ENCODE results near the gene NTHL1. TPM values are rescaled to one million over a fixed set of nuclear protein-coding genes. Genes with fewer than 3 reads are reported as not detected.

Gene NTHL1
- total RNA-seq, 1 donor from 2014 or later: 28.5 TPM

DNA sequence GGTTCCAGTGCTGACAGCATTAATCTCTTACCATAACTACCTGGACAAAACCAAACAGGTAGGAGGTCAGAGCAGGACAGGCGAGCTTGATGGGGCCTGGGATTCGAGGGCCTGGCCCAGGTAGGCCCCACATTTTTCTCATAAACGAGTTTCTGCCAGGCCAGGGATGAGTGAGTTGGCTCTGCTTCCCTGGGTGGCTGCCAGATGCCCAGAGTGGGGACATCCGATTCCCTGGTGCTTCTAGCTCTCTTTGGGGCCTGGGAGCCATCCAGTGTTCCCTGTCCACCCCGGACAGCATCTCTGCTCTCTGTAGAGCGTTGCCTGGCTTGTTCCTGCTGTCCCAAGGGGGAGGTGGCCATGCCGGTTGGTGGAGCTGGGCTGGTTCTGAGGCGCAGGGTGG is 25.3 kb upstream of the NTHL1 start:
- intact Hi-C loops (cut with DNase I): no loop called here
- Histone ChIP-seq H3K9me3 (no peaks in the 10 kb centered on the region), H3K27me3 (no peaks in the 10 kb centered on the region)

GRCh38 chr16:2071454-2072202 is 24.0 kb upstream of the NTHL1 start:
- Histone ChIP-seq H3K27me3 (no peaks in the 10 kb centered on the region), H3K9me3 (no peaks in the 10 kb centered on the region), H3K27ac (no peak overlapping the region), H3K4me1 (no peaks in the 10 kb centered on the region), H3K4me3 (no peak overlapping the region), H3K36me3 (peaks cover 0 to 68% of the 10 kb centered on the region in 2 donors)
- TF ChIP-seq, protein P1, sequence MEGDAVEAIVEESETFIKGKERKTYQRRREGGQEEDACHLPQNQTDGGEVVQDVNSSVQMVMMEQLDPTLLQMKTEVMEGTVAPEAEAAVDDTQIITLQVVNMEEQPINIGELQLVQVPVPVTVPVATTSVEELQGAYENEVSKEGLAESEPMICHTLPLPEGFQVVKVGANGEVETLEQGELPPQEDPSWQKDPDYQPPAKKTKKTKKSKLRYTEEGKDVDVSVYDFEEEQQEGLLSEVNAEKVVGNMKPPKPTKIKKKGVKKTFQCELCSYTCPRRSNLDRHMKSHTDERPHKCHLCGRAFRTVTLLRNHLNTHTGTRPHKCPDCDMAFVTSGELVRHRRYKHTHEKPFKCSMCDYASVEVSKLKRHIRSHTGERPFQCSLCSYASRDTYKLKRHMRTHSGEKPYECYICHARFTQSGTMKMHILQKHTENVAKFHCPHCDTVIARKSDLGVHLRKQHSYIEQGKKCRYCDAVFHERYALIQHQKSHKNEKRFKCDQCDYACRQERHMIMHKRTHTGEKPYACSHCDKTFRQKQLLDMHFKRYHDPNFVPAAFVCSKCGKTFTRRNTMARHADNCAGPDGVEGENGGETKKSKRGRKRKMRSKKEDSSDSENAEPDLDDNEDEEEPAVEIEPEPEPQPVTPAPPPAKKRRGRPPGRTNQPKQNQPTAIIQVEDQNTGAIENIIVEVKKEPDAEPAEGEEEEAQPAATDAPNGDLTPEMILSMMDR (IDR thresholded peaks at IDR 0.05): no peak
- no peak for TF ChIP-seq POLR2A (IDR thresholded peaks at IDR 0.05)
- no peak for TF ChIP-seq POLR2AphosphoS5 (IDR thresholded peaks at IDR 0.05; ENCODE audit: insufficient read depth in 1 of 2, low read depth in 1 of 2)
- intact Hi-C loops (cut with DNase I): no loop called here
- no peak for DNase-seq (ENCODE audit: extremely low spot score in 2 of 2)

More for the DNA sequence above, 25.3 kb upstream of the NTHL1 start:
- Histone ChIP-seq H3K4me1 (no peaks in the 10 kb centered on the region), H3K27ac (no peak overlapping the region), H3K36me3 (peaks cover 0 to 71% of the 10 kb centered on the region in 2 donors), H3K4me3 (no peak overlapping the region)
- TF ChIP-seq, protein P1 (IDR thresholded peaks at IDR 0.05): no peak
- TF ChIP-seq POLR2A (IDR thresholded peaks at IDR 0.05) (no peak), POLR2AphosphoS5 (IDR thresholded peaks at IDR 0.05; ENCODE audit: insufficient read depth in 1 of 2, low read depth in 1 of 2) (no peak)
- DNase-seq (ENCODE audit: extremely low spot score in 2 of 2): no peak

GRCh38 chr16:2070576-2071453 is 23.2 kb upstream of the NTHL1 start:
- Histone ChIP-seq H3K27me3 (no peaks in the 10 kb centered on the region), H3K36me3 (peaks cover 0 to 67% of the 10 kb centered on the region in 2 donors), H3K4me3 (no peak overlapping the region), H3K4me1 (no peaks in the 10 kb centered on the region), H3K9me3 (no peaks in the 10 kb centered on the region), H3K27ac (no peak overlapping the region)
- TF ChIP-seq POLR2A (IDR thresholded peaks at IDR 0.05) (no peak), POLR2AphosphoS5 (IDR thresholded peaks at IDR 0.05; ENCODE audit: insufficient read depth in 1 of 2, low read depth in 1 of 2) (no peak)
- TF ChIP-seq, protein P1 (IDR thresholded peaks at IDR 0.05): no peak
- intact Hi-C loops (cut with DNase I): no loop called here
- DNase-seq (ENCODE audit: extremely low spot score in 2 of 2): no peak

DNA sequence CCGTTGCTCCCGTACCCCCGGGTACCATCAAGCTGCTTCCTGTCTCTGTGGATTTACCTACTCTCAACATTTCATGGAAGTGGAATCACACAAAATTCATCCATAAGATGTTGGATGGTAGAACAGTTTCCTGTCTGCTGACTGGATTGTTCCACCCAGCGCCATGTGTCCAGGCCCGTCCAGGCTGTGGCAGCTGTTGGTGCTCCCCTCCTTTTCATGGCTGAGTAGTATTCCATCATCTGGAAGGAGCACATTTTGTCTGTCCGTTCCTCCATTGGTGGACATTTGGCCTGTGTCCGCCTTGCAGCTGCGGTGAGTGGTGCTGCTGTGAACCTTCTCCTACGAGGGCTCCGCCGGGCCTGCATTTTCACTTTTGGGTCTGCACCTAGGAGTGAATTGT is 18.5 kb upstream of the NTHL1 start:
- Histone ChIP-seq H3K4me1 (no peaks in the 10 kb centered on the region), H3K9me3 (no peaks in the 10 kb centered on the region), H3K4me3 (no peak overlapping the region), H3K27ac (no peak overlapping the region), H3K27me3 (no peaks in the 10 kb centered on the region), H3K36me3 (peaks cover 0 to 74% of the 10 kb centered on the region in 2 donors)
- DNase-seq (ENCODE audit: extremely low spot score in 2 of 2): no peak
- TF ChIP-seq POLR2A (IDR thresholded peaks at IDR 0.05): no peak
- intact Hi-C loops (cut with DNase I): no loop called here

GRCh38 chr16:2064368-2064945 is 16.8 kb upstream of the NTHL1 start:
- no peak overlapping the region for H3K4me3 ChIP-seq
- H3K9me3 ChIP-seq: no peaks in the 10 kb centered on the region
- no peak for DNase-seq (ENCODE audit: extremely low spot score in 2 of 2)
- no peaks in the 10 kb centered on the region for H3K4me1 ChIP-seq
- intact Hi-C loops (cut with DNase I): no loop called here
- H3K27me3 ChIP-seq: no peaks in the 10 kb centered on the region
- no peak for TF ChIP-seq POLR2A (IDR thresholded peaks at IDR 0.05)
- no peak for TF ChIP-seq POLR2AphosphoS5 (IDR thresholded peaks at IDR 0.05; ENCODE audit: insufficient read depth in 1 of 2, low read depth in 1 of 2)
- TF ChIP-seq, protein P1 (IDR thresholded peaks at IDR 0.05): no peak
- peaks cover 0 to 77% of the 10 kb centered on the region in 2 donors for H3K36me3 ChIP-seq
- H3K27ac ChIP-seq: no peak overlapping the region

All from vagina (tissue), 2 donors.